Left lung (tissue), 10 donors: ENCODE results near the gene MSH6. TPM values are rescaled to one million over a fixed set of nuclear protein-coding genes. Genes with fewer than 3 reads are reported as not detected.

Experiments used
- ATAC-seq: fragments of 200-7000 bp; cut with Tn5 transposase; one replicate; pipeline ENCODE4 v1.9.1; 2020; ENCODE audit warnings: moderate library complexity
- DNase-seq, 4 donors: peaks; one replicate each; pipeline ENCODE4 v3.0.0-alpha.2; 2013 to 2020
- H3K27ac ChIP-seq, 2 donors: fragments of 200-600 bp; sonication (generic) in 1 of 2; one replicate each; pipeline versions ENCODE4 v1.5.0 to v1.8.0; 2020 to 2021
- H3K27me3 ChIP-seq, 2 donors: fragments of 200-600 bp; sonication (generic) in 1 of 2; one replicate each; pipeline versions ENCODE4 v1.5.0 to v1.8.0; 2020 to 2021
- H3K36me3 ChIP-seq, 2 donors: fragments of 200-600 bp; sonication (generic) in 1 of 2; one replicate each; pipeline versions ENCODE4 v1.5.0 to v1.8.0; 2020 to 2021
- H3K4me1 ChIP-seq, 2 donors: fragments of 200-600 bp; one replicate each; pipeline ENCODE4 v1.8.0; 2021
- H3K4me3 ChIP-seq, 2 donors: fragments of 200-600 bp; sonication (generic) in 1 of 2; one replicate each; pipeline versions ENCODE4 v1.5.0 to v1.8.0; 2020 to 2021; ENCODE audit warnings: mild to moderate bottlenecking in 1 of 2
- H3K9me3 ChIP-seq, 2 donors: fragments of 200-600 bp; sonication (generic) in 1 of 2; one replicate each; pipeline versions ENCODE4 v1.5.0 to v1.8.0; 2020 to 2021
- CTCF ChIP-seq, 2 donors: fragments of 200-600 bp; sonication (generic) in 1 of 2; IDR thresholded peaks; one replicate each; pipeline versions ENCODE4 v1.5.0 to v1.8.0; 2021; ENCODE audit warnings: antibody characterized with exemption in 2 of 2
- intact Hi-C, 2 donors: fragments of 100-400 bp; cut with DNase I; formaldehyde crosslinking; loops; one replicate each; pipeline versions ENCODE4 v1.11.2 to v1.14.2; 2022
- polyA plus RNA-seq, 6 donors: library from polyadenylated mRNA; unstranded; fragments of 120-200 nt; gene quantifications; one replicate each; pipeline ENCODE4 v1.2.1, GENCODE V29; 2013; ENCODE audit not compliant: insufficient read length in 6 of 6
- total RNA-seq, 2 donors: library from RNA; stranded (reverse); fragmentation: NEBNext Ultra II Directional; extraction: Animal tissue kit (Norgen Biotek cat#: 25700); gene quantifications; one replicate each; pipeline ENCODE4 v1.2.1, GENCODE V29; 2021
- donor health status: DM: no; HTN: yes; CAD: no.
- donor health status: DM: no; HTN: no; CAD: no.

Gene MSH6
- total and polyA plus RNA-seq, 8 donors, result 48.2 to 90.1 (median 73.0) TPM

- peaks cover 4 to 99% of the 10 kb centered on the region in 2 donors for H3K36me3 ChIP-seq
- intact Hi-C loops, result no loop called here
- DNase-seq (no peak), ATAC-seq (no peak)
- H3K4me1 ChIP-seq, result peaks cover 0 to 25% of the 10 kb centered on the region in 2 donors
- H3K27me3 ChIP-seq, result no peaks in the 10 kb centered on the region
- no peak for TF ChIP-seq CTCF (IDR thresholded peaks at IDR 0.05)
- no peak overlapping the region for H3K4me3 ChIP-seq
- no peak overlapping the region for H3K27ac ChIP-seq
- peaks cover 0 to 7% of the 10 kb centered on the region in 2 donors for H3K9me3 ChIP-seq
Measured at GRCh38 chr2:47803770-47804169, 20.8 kb downstream of the MSH6 start.

GRCh38 chr2:47805850-47806249 lies 22.9 kb downstream of the MSH6 start:
- no peak for TF ChIP-seq CTCF (IDR thresholded peaks at IDR 0.05)
- ATAC-seq (no peak), DNase-seq (no peak)
- Histone ChIP-seq H3K27me3 (no peaks in the 10 kb centered on the region), H3K9me3 (peaks cover 0 to 7% of the 10 kb centered on the region in 2 donors), H3K4me3 (no peak overlapping the region), H3K36me3 (peaks cover 4 to 99% of the 10 kb centered on the region in 2 donors), H3K27ac (no peak overlapping the region), H3K4me1 (peaks cover 0 to 11% of the 10 kb centered on the region in 2 donors)
- intact Hi-C loops, result no loop called here

GRCh38 chr2:47808614-47809013 lies 25.7 kb downstream of the MSH6 start:
- DNase-seq, result no peak
- no peak for ATAC-seq
- Histone ChIP-seq H3K36me3 (peaks cover 4 to 99% of the 10 kb centered on the region in 2 donors), H3K27me3 (no peaks in the 10 kb centered on the region), H3K9me3 (peaks cover 0 to 1% of the 10 kb centered on the region in 2 donors), H3K27ac (no peak overlapping the region), H3K4me1 (peaks cover 0 to 11% of the 10 kb centered on the region in 2 donors), H3K4me3 (no peak overlapping the region)
- intact Hi-C loops, result no loop called here
- TF ChIP-seq CTCF (IDR thresholded peaks at IDR 0.05), result no peak

- peaks cover 0 to 11% of the 10 kb centered on the region in 2 donors for H3K4me1 ChIP-seq
- no peak for ATAC-seq
- TF ChIP-seq CTCF (IDR thresholded peaks at IDR 0.05), result no peak
- no peak overlapping the region for H3K27ac ChIP-seq
- H3K4me3 ChIP-seq, result no peak overlapping the region
- H3K9me3 ChIP-seq, result no peaks in the 10 kb centered on the region
- H3K36me3 ChIP-seq, result peaks cover 4 to 96% of the 10 kb centered on the region in 2 donors
- H3K27me3 ChIP-seq, result no peaks in the 10 kb centered on the region
- no peak for DNase-seq
- intact Hi-C loops, result no loop called here
Measured at GRCh38 chr2:47809903-47810302, 27.0 kb downstream of the MSH6 start.

- Histone ChIP-seq H3K36me3 (peaks cover 0 to 96% of the 10 kb centered on the region in 2 donors), H3K27ac (peak overlapping the region in 1 of 2 donors; percentile 2), H3K9me3 (no peaks in the 10 kb centered on the region), H3K4me3 (no peak overlapping the region), H3K4me1 (peaks cover 0 to 2% of the 10 kb centered on the region in 2 donors), H3K27me3 (no peaks in the 10 kb centered on the region)
- no peak for TF ChIP-seq CTCF (IDR thresholded peaks at IDR 0.05)
- ATAC-seq (no peak), DNase-seq (no peak)
- intact Hi-C loops, result no loop called here
Measured at GRCh38 chr2:47810850-47811249, 27.9 kb downstream of the MSH6 start.
